Activated CD4-positive, alpha-beta T cell treated with anti-CD3 and anti-CD28 coated beads for 1 hour (primary cell): ENCODE data around the gene LTB.
"Not testable (repeated sequence)": the region's sequence is repeated elsewhere in the genome, so short reads cannot be mapped to it uniquely, and the experiment has no call there.

Experiments
- DNase-seq: peaks from one replicate; pipeline ENCODE4 v3.0.0-alpha.2; 2020

Gene LTB

DNA sequence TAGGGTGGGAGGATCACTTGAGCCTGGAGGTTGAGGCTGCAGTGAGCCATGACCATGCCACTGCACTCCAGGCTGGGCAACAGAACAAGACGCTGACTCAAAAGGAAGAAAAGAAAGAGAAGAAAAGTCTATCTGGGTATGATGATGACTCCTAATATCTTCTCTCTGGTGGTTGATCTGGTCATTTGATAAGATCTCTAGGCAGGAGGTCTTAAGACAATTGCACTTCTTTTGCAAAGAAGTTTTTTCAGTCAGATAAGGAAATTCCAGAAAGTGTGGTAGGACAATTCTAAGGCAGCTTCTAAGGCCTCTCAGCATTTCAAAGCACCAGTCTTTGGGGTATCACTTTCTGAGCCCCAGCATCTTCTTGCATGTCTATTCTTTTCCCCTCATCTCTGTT, 25.1 kb upstream of the LTB start:
- no peak for DNase-seq

DNA sequence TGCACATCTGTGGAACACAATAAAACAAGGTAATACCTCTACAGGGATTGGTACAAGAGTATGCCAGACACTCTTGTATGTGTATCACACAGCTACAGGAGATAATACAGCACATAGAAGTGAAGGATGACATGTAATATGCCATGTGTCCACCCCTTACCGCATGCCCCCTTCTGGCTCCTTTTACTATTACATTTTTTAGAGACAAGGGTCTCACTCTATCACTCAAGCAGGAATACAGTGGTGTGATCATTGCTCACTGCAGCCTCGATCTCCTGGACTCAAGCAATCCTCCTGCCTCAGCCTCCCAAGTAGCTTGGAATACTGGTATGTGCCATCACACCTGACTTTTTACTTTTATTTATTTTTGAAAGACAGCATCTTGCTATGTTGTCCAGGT, 14.8 kb upstream of the LTB start:
- DNase-seq = peak; percentile 26

DNA sequence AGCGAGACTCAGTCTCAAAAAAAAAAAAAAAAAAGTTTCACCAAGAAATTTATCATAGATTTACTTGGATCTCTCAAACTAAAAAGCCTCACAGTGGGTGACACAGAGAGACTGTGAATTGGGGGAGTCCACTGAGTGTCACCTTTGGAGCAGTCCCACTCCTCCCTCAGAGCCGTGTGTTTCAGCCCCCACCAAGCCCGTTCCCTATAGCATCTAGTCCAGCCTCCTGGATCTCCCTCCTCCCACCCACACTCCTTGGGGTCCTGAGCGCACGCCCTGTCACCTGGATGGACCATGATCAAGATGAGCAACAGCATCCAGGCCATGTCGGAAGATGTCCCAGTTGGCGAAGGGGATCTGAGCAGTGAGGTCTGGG, 10.2 kb upstream of the LTB start:
- DNase-seq = no peak

DNA sequence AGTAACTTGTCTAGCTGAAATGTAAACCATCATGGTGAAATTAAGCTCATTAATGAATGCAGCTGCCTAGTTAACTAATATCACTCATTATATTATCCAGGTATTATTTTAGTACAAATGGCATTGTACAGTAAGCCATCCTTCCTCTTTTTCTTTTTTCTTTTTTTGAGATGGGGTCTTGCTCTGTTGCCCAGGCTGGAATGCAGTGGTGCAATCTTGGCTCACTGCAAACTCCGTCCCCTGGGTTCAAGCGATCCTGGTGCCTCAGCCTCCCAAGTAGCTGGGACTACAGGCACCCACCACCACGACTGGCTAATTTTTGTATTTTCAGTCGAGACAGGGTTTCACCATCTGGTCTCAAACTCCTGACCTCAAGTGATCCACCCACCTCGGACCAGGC, 8.5 kb upstream of the LTB start:
- DNase-seq = not testable (repeated sequence)

DNA sequence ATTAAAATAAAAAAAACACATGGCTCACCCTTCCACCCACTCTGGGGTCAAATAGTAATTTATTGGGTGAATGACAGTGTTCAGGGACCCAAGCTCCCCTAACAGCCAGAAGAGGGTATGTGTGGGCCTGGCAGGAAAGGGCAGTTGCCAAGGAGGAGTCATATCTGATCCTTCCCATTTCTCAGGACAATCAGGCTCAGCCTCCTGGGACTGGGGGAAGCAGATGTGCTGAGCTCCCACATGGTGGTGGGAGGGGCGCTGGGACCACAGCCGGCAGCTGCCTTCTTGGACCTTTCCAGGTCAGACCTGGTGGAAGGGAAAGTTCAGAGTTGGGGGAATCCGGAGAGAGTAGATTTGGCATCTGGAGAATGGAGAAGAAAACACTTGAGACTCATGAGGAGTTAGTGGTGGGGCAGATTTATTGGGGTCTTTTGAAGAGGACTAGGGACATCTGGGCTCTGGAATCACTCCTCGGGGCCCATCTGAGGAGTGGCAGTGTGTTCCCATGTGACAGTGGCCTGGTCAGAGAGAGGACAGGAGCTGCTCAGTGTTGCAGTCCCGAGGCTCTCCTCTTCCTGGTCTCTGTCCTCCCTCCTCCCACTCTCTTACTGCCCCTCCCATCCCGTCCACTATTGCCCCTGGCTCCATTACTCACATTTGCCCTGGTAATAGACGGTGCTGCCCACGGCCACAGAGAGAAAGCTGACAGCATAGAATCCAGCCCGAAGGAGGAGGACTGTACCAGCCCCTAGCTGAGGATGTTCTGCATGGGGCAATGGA, 6.8 kb upstream of the LTB start:
- DNase-seq = no peak

DNA sequence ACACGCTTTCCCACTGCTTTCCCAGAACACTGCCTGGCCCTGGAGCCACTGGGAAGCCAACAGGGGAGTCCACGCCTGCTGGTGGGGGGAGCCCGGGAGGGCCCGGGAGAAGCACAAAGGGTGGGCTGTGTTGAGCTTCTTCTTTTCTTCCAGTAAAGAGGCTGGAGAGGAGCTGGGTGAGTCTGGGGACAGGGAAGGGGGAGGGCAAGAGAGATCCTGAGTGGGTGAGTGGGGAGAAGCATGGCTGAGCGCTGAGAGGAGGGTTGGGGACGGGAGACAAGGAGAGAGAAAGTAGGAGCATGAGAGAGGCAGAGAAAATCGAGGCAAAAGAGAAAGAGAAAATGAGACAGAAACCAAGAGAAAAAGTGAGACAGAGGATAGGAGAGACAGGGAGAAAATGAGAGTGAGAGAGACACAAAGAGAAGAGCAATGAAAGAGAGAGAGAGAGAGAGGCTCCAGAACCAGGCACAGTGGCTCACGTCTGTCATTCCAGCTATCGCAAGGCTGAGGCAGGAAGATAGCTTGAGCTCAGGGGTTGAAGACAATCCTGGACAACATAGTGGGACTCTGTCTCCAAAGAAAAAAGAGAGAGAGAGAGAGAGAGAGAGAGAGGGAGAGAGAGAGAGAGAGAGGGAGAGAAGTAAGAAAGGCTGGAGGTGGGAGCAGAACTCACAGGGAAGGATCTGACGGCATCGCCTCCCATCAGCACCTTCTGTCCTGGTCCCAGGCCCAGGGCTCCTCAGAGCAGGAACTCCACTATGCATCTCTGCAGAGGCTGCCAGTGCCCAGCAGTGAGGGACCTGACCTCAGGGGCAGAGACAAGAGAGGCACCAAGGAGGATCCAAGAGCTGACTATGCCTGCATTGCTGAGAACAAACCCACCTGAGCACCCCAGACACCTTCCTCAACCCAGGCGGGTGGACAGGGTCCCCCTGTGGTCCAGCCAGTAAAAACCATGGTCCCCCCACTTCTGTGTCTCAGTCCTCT, 5.9 kb upstream of the LTB start:
- no peak for DNase-seq

DNA sequence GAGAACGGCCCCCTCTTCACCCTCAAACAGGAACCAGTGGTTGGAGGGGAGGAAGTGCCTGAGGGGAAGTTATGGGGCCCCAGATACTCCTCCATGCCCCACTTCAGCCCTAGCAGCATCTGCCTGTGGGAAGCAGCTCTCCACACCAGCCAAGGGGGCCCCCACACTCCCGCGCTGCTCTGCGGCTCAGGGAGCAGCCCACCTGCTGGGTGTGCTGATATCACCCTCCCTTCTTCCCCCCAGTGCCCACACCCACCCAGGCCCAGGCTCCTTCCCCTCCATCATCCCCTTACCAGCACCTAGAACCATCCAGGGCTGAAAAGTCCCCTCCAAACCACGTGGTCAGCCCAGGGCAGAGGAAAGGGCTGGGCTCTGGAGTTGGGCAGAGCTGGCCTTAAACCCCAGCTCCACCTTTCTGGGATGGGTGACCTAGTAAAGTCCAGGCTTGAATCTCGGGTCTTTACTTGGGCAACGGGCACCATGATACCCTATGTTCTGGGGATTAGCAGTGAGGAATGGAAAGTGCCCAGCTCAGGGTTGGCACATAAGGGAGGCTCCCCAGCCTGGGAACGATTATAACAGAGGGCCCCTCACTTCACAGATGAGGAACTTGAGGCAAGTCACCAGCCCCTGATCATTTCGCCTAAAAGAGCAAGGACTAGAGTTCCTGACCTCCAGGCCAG, 4.5 kb upstream of the LTB start:
- DNase-seq = no peak

DNA sequence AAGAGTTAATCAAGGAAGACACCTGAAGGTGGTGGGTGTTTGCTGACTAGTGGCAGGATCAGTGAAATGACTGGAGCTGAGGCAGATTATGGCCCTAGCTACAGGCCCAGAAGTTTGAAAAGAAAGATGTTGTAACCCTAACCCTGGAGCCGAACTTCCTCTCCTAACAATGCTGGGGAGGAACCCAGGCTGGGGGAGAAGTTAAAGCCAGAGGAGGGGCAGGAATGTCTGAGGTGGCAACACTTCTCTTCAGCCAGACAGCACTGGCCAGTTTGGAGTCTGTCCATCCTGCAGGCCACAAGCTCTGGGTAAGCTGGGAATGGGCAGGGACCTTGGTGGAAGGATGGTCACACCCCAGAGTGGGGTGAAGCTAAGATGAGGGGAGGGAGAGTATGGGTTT, 3.8 kb upstream of the LTB start, which contains the start of gene LST1:
Gene LST1, plus strand, starts transcription at position 270 of the 400 bp plus-strand sequence. CDS start 1,023 bp downstream, outside the sequence.
- no peak for DNase-seq

DNA sequence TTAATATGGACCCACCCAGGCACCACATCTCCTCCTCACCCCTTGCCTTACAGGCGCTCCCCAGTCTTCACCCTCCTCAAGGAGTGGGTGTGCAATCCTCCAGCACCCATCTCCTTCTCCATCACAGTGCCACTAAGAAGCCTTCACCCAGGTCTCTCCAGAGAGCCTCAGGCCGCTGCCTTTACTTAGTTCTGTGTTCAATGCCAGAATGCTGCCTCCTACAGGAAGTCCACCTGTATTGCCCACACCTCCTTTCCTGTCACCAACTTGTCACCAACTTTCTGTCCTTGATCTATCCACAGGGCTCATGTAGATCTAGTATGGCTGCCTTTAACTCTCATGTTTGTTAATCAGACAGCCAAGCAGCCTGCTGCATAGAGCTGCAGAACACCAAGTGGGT, 3.3 kb upstream of the LTB start:
- DNase-seq = no peak

DNA sequence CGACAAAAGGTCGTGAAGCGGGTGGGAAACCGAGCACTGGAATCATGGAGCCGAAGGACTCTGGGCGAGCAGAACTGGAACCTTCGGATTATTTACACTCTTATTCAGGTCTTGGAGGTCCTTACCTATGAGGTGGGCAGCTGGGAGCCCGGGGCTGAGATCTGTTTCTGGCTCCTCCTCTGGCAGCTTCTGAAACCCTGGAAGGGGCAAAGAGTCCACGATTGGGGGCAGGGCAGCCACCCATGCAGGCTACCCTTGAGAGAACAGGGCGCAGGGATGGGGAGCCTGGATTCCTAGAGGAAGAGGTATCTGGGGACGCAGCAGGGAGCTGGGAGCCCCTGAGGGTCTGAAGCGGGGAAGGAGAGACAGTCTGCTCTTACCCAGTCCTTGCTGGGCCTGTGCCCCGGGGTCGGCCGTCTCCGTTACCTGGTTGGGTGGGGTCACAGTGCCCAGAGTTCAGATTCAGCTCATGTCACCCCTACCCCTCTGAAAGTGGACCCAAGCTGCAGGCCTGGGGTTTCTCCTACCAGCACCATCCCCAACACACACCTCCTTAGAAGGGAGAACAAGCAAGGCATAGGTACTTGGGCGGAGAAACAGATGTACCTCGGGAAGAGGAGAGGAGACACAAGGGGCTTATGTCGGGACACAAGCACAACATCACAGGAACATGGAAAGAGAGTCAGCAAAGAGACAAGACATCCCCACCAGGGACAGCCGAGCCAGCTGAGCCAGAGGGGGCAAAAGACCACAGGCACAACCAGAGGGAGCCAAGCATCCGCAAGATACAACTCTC, 592 bp downstream of the LTB start:
- no peak for DNase-seq

DNA sequence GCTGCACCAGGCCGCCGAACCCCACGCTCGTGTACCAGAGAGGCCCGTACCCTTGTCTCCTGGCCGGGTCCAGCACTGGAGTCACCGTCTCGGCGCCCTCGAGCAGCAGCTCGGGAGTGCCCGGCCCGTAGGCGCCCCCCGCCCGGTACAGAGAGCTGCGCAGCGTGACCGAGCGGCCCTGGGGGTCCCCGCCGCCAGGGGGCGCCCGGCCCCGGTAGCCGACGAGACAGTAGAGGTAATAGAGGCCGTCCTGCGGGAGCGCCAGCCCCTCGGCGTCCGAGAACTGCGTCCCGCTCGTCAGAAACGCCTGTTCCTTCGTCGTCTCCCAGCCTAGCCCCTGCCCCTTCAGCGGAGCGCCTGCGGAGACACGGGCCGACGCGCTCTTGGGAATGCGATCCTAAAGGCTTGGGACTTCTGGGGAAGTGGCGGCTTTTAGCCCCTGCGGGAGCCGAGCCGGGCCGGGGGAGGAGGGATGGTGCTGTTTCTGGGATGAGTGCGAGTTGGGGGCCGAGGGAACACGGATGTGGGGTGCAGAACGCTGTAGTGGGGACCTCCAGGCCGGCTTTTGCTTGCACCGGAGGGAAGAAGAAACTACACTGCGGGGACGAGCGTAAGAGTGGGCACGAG, 1.3 kb downstream of the LTB start:
- peak; percentile 85 for DNase-seq

DNA sequence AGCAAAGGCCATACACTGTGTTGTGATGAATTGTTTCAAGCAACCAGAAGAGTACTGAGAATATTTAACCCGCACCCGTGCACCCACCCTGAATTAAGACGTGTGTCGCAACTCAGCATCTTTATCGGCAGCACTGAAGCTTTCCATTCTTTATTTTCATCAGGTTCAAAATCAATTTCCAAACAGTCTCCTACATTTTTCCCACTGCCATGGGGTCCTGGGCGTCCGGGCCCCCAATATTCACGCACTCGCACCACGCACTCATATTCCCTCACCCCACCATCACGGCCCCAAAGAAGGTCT, 1.8 kb downstream of the LTB start:
- DNase-seq = no peak

DNA sequence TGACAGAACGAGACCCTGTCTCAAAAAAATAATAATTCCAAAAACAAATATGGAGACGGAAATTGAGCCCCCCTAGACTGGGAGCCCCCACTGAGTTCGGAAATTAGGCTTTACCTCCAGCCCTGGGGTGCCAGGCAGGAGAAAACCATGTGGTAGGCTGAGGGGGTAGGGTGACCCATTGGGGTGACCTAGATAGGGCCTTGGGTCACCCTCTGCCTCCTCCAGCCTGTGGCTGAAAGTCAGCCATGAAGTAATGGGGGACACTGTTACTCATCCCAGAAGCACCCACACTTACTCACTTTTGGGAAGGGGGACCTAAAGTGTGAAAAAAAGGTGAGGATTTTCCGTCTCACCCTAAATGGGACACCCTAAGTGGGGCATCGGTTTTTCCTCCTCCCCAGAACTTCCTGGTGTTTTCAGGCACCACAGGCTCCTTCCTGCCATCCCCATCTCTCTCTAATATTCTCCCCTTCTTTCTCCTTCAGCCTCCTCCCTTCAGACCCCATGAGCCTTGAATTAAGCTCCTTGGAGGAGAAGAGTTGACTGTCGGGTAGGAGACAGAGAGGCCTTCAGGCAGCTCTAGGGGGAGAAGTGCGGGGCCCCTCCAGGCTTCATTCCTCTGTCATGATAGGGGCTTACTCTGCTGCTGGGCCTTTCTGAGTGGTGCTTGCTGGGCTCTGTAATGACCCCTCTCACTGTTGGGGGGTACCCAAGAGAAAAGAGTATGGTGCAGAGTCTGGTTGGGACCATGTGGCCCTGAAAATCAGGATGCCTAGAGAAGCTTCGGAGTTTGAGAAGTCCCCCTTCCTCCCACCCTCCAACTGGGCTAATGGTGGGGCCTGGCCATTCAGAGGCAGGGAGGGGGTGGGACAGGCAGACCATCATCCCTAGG, 2.4 kb downstream of the LTB start:
- peak; percentile 45 for DNase-seq

DNA sequence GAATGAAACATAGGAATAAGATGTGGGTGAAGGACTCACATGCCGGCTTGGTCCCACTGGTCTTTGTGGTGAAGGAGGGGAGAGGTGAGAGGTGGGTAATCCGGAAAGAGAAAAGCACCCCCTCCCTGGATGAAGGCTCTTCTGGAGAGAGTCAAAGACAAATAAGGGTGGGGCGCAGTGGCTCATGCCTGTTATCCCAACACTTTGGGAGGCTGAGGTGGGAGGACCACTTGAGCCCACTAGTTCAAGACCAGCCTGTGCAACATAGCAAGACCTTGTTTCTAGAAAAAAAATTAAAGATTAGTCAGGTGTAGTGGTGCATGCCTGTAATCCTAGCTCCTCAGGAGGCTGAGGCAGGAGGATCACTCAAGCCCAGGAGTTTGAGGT, 3.1 kb downstream of the LTB start:
- DNase-seq = peak; percentile 48

DNA sequence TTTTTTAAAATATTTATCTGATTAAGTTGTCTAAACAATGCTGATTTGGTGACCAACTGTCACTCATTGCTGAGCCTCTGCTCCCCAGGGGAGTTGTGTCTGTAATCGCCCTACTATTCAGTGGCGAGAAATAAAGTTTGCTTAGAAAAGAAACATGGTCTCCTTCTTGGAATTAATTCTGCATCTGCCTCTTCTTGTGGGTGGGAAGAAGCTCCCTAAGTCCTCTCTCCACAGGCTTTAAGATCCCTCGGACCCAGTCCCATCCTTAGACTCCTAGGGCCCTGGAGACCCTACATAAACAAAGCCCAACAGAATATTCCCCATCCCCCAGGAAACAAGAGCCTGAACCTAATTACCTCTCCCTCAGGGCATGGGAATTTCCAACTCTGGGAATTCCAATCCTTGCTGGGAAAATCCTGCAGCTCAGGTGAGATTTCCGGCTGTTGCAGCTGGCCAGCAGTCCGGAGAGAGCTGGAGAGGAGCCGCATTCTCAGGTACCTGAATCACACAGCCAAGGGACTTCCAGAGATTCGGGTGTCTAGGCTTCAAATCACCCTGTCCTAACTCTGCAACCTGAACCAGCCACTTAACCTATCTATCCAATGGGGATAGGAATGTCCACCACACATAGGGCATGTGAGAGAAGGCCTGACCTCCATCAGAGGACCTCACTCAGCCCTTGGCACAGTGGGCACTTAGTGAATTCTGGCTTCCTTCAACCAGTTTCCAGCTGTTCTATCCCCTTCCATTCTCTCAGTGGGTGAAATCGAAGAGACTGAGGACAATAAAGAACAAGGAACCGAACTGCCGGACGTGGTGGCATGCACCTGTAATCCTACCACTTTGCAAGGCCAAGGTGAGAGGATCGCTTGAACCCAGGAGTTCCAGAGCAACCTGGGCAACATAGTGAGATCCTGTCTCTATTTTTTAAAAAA, 3.8 kb downstream of the LTB start:
- DNase-seq = peak; percentile 56

DNA sequence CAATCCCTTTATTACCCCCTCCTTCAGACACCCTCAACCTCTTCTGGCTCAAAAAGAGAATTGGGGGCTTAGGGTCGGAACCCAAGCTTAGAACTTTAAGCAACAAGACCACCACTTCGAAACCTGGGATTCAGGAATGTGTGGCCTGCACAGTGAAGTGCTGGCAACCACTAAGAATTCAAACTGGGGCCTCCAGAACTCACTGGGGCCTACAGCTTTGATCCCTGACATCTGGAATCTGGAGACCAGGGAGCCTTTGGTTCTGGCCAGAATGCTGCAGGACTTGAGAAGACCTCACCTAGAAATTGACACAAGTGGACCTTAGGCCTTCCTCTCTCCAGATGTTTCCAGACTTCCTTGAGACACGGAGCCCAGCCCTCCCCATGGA, 4.7 kb downstream of the LTB start:
- DNase-seq = peak; percentile 26

DNA sequence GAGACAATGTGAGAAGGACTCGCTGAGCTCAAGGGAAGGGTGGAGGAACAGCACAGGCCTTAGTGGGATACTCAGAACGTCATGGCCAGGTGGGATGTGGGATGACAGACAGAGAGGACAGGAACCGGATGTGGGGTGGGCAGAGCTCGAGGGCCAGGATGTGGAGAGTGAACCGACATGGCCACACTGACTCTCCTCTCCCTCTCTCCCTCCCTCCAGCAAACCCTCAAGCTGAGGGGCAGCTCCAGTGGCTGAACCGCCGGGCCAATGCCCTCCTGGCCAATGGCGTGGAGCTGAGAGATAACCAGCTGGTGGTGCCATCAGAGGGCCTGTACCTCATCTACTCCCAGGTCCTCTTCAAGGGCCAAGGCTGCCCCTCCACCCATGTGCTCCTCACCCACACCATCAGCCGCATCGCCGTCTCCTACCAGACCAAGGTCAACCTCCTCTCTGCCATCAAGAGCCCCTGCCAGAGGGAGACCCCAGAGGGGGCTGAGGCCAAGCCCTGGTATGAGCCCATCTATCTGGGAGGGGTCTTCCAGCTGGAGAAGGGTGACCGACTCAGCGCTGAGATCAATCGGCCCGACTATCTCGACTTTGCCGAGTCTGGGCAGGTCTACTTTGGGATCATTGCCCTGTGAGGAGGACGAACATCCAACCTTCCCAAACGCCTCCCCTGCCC, 5.2 kb downstream of the LTB start:
- peak; percentile 48 for DNase-seq

DNA sequence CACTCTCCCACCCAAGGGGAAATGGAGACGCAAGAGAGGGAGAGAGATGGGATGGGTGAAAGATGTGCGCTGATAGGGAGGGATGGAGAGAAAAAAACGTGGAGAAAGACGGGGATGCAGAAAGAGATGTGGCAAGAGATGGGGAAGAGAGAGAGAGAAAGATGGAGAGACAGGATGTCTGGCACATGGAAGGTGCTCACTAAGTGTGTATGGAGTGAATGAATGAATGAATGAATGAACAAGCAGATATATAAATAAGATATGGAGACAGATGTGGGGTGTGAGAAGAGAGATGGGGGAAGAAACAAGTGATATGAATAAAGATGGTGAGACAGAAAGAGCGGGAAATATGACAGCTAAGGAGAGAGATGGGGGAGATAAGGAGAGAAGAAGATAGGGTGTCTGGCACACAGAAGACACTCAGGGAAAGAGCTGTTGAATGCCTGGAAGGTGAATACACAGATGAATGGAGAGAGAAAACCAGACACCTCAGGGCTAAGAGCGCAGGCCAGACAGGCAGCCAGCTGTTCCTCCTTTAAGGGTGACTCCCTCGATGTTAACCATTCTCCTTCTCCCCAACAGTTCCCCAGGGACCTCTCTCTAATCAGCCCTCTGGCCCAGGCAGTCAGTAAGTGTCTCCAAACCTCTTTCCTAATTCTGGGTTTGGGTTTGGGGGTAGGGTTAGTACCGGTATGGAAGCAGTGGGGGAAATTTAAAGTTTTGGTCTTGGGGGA, 6.1 kb downstream of the LTB start:
- DNase-seq = no peak
